MCF 10A (cell line): ENCODE measurements around the gene BEST3. TPM values are rescaled to one million over a fixed set of nuclear protein-coding genes. Genes with fewer than 3 reads are reported as not detected.

Experiments used
- Bru-seq: library from RNA; stranded (reverse); fragments of 400-500 nt; gene quantifications from one replicate; lab custom pipeline; 2021; lab: Mats Ljungman, UMichigan
- BruChase-seq, 2 experiments: library from RNA; stranded (reverse); fragments of 400-500 nt; gene quantifications; one replicate each; lab custom pipeline; 2021; lab: Mats Ljungman, UMichigan
- BruUV-seq: library from RNA; stranded (reverse); fragments of 400-500 nt; replicated peaks from 2 replicates; lab custom pipeline; 2021; lab: Mats Ljungman, UMichigan
- CTCF ChIA-PET: fragments of 300-600 bp; sonication (Branson Sonifier 250); formaldehyde crosslinking; extraction: SDS; loops from one replicate; lab custom pipeline; 2021; ENCODE audit warnings: antibody characterized with exemption, inconsistent platforms; lab: Yijun Ruan, JAX
- POLR2A ChIA-PET: fragments of 300-600, 350-650 bp; sonication (Branson Sonifier 250); formaldehyde crosslinking; extraction: SDS; loops from one replicate; lab custom pipeline; 2020; ENCODE audit warnings: antibody characterized with exemption, inconsistent platforms; lab: Yijun Ruan, JAX
- DNase-seq: peaks from one replicate; pipeline ENCODE4 v3.0.0-alpha.2; 2018; ENCODE audit not compliant: unreplicated experiment
- H3K27ac Mint-ChIP-seq: one replicate; pipeline ENCODE4 v1.8.0; 2022; ENCODE audit warnings: mild to moderate bottlenecking, low read depth, mixed read lengths; ENCODE audit not compliant: unreplicated experiment
- H3K27me3 Mint-ChIP-seq: one replicate; pipeline ENCODE4 v1.8.0; 2022; ENCODE audit warnings: mixed read lengths; ENCODE audit not compliant: insufficient read depth, unreplicated experiment
- H3K36me3 Mint-ChIP-seq: one replicate; pipeline ENCODE4 v1.8.0; 2022; ENCODE audit warnings: mild to moderate bottlenecking, moderate library complexity, mixed read lengths; ENCODE audit not compliant: insufficient read depth, unreplicated experiment
- H3K4me1 Mint-ChIP-seq: one replicate; pipeline ENCODE4 v1.8.0; 2022; ENCODE audit warnings: mixed read lengths; ENCODE audit not compliant: insufficient read depth, unreplicated experiment
- H3K4me3 Mint-ChIP-seq: one replicate; pipeline ENCODE4 v1.8.0; 2022; ENCODE audit warnings: mild to moderate bottlenecking, moderate library complexity, mixed read lengths; ENCODE audit not compliant: unreplicated experiment
- H3K9me3 Mint-ChIP-seq: one replicate; pipeline ENCODE4 v1.8.0; 2022; ENCODE audit warnings: mixed read lengths; ENCODE audit not compliant: unreplicated experiment
- CTCF ChIP-seq: fragments of 200-600 bp; IDR thresholded peaks from one replicate; pipeline ENCODE4 v1.8.0; 2022; ENCODE audit warnings: antibody characterized with exemption, mild to moderate bottlenecking; ENCODE audit not compliant: unreplicated experiment
- intact Hi-C: fragments of 100-400 bp; cut with micrococcal nuclease; formaldehyde crosslinking; loops from 2 replicates; pipeline ENCODE4 v1.14.1; 2022
- long read RNA-seq: library from polyadenylated mRNA; stranded (forward); transcript quantifications from one replicate; pipeline ENCODE4 v2.0.0, GENCODE V29; 2022
- total RNA-seq: library from RNA; stranded (reverse); gene quantifications from 2 replicates; pipeline ENCODE4 v1.2.3, GENCODE V29; 2022

The BEST3 gene
- total RNA-seq = 0.56 TPM in 1 of 2 replicates, not detected in the other
- Bru-seq, nascent RNA = percentile 16 among the genes with signal in this experiment
- BruChase-seq, experiment 1, labeled RNA remaining after a 6-hour chase = percentile 10 among the genes with signal in this experiment
- percentile 13 among the genes with signal in this experiment for BruChase-seq, experiment 2, labeled RNA remaining after a 2-hour chase
- long read RNA-seq, partial matches to known transcripts = 0 of 3 reads
- long read RNA-seq, other reads (novel, unspliced or antisense) = 2 of 3 reads

- no peak for TF ChIP-seq CTCF
- Mint-ChIP-seq H3K9me3 (no peaks in the 10 kb centered on the region), H3K4me3 (no peak within 1 kb of the TSS), H3K4me1 (no peaks in the 10 kb centered on the region), H3K27me3 (no peaks in the 10 kb centered on the region), H3K36me3 (no peaks in the 10 kb centered on the region), H3K27ac (no peak within 1 kb of the TSS)
- ChIA-PET POLR2A (interaction anchor here (0.5 kb wide), 1 partner anchor 30 kb away, joined by 4 read pairs; no protein-coding TSS in a partner anchor), CTCF (interaction anchor here (0.7 to 0.9 kb wide), 2 partner anchors 57 to 609 kb away, joined by 3 read pairs; no protein-coding TSS in a partner anchor)
- DNase-seq = no peak
- BruUV-seq = no TSS peak
- intact Hi-C loops = no loop called here
Observed at GRCh38 chr12:69698769-69699540, at the start of gene BEST3. BEST3 (minus strand) TSS chr12:69699303; CDS start chr12:69697798, 1,505 bp downstream.

GRCh38 chr12:69744109-69744508 lies 45.0 kb upstream of the BEST3 start:
- no peak for DNase-seq
- intact Hi-C loops = no loop called here
- Mint-ChIP-seq H3K4me3 (no peak overlapping the region), H3K27me3 (no peaks in the 10 kb centered on the region), H3K27ac (no peak overlapping the region), H3K9me3 (no peaks in the 10 kb centered on the region), H3K36me3 (peaks cover 8% of the 10 kb centered on the region), H3K4me1 (peaks cover 19% of the 10 kb centered on the region)
- no TSS peak for BruUV-seq
- POLR2A ChIA-PET = interaction anchor here (0.5 to 1.3 kb wide), 2 partner anchors 10 to 104 kb away, joined by 3 read pairs; no protein-coding TSS in a partner anchor
- TF ChIP-seq CTCF = no peak
- CTCF ChIA-PET = interaction anchor here (0.6 kb wide), 1 partner anchor 434 kb away, joined by 4 read pairs; no protein-coding TSS in a partner anchor

- DNase-seq = peak; percentile 79
- peak overlapping the region; percentile 71 for H3K27ac Mint-ChIP-seq
- H3K9me3 Mint-ChIP-seq = no peaks in the 10 kb centered on the region
- POLR2A ChIA-PET = interaction anchor here (0.6 to 2.5 kb wide), 13 partner anchors 13 to 1924 kb away, joined by 3 to 8 read pairs (median 3); partner anchors contain the start of genes CCT2, CNOT2 and ZFC3H1
- intact Hi-C loops = loop anchor here (2.0 kb wide), 2 partner anchors 139 to 269 kb away; partner anchors contain the start of gene FRS2
- H3K4me3 Mint-ChIP-seq = peak overlapping the region; percentile 86
- TF ChIP-seq CTCF = no peak
- no peaks in the 10 kb centered on the region for H3K27me3 Mint-ChIP-seq
- H3K4me1 Mint-ChIP-seq = peaks cover 19% of the 10 kb centered on the region
- CTCF ChIA-PET = interaction anchor here (0.6 to 1.0 kb wide), 7 partner anchors 10 to 1625 kb away, joined by 3 to 4 read pairs (median 3); no protein-coding TSS in a partner anchor
- BruUV-seq = TSS peak; percentile 45
- peaks cover 8% of the 10 kb centered on the region for H3K36me3 Mint-ChIP-seq
Observed at GRCh38 chr12:69739287-69740191, 40.4 kb upstream of the BEST3 start.
